ENCODE results near the gene ZMYND10.

ZMYND10 gene

GRCh38 chr3:50300681-50301254, 44.8 kb downstream of the ZMYND10 start:
- DNase-seq: no peak

- no peak for DNase-seq
These were observed 45.4 kb downstream of the ZMYND10 start for GRCh38 chr3:50299929-50300680.

GRCh38 chr3:50299638-50299928, 45.9 kb downstream of the ZMYND10 start:
- DNase-seq: no peak

GRCh38 chr3:50298836-50299637, 46.5 kb downstream of the ZMYND10 start, which contains the start of the genes HYAL3 and NAA80:
Gene HYAL3 (minus strand): TSS chr3:50299405. CDS start chr3:50295602, 3,803 bp downstream.
Gene NAA80 (minus strand): TSS chr3:50299405. CDS start chr3:50297463, 1,942 bp downstream.
- DNase-seq: peak; percentile 91

GRCh38 chr3:50297896-50298725, 47.4 kb downstream of the ZMYND10 start:
- DNase-seq: no peak

- DNase-seq: no peak
These were observed 48.2 kb downstream of the ZMYND10 start for GRCh38 chr3:50297384-50297775.

GRCh38 chr3:50296721-50297383, 48.7 kb downstream of the ZMYND10 start:
- no peak for DNase-seq

- no peak for DNase-seq
These were observed 49.7 kb downstream of the ZMYND10 start for GRCh38 chr3:50295553-50296431.

GRCh38 chr3:50294492-50295403, 50.8 kb downstream of the ZMYND10 start:
- DNase-seq: no peak

- DNase-seq: no peak
These were observed 51.4 kb downstream of the ZMYND10 start for GRCh38 chr3:50294089-50294488.

- DNase-seq: no peak
These were observed 52.3 kb downstream of the ZMYND10 start for GRCh38 chr3:50293079-50293801.

GRCh38 chr3:50292159-50293078, 53.1 kb downstream of the ZMYND10 start, which contains the start of gene IFRD2:
Gene IFRD2 (minus strand): TSS chr3:50292429. CDS start chr3:50292274, 155 bp downstream.
- DNase-seq: peak; percentile 91
